HFFc6 (cell line): ENCODE measurements around the gene MAP3K9. TPM values are rescaled to one million over a fixed set of nuclear protein-coding genes. Genes with fewer than 3 reads are reported as not detected.
A peak's percentile ranks its signal among the peaks of the same experiment; 100 is the strongest.

Source experiments
- DNase-seq: peaks from one replicate; pipeline ENCODE4 v3.0.0-alpha.2; 2018
- H3K27ac Mint-ChIP-seq: 2 replicates; pipeline ENCODE4 v1.8.0; 2020; ENCODE audit warnings: mild to moderate bottlenecking, mixed read lengths
- H3K27me3 Mint-ChIP-seq: 2 replicates; pipeline ENCODE4 v1.8.0; 2021; ENCODE audit warnings: mild to moderate bottlenecking, moderate library complexity, mixed read lengths; ENCODE audit not compliant: insufficient read depth
- H3K36me3 Mint-ChIP-seq: 2 replicates; pipeline ENCODE4 v1.8.0; 2021; ENCODE audit warnings: low read depth, mixed read lengths
- H3K4me1 Mint-ChIP-seq: 2 replicates; pipeline ENCODE4 v1.8.0; 2020; ENCODE audit warnings: low read depth, mixed read lengths
- H3K4me3 Mint-ChIP-seq: 2 replicates; pipeline ENCODE4 v1.8.0; 2020; ENCODE audit warnings: mild to moderate bottlenecking, moderate library complexity, mixed read lengths
- H3K9me3 Mint-ChIP-seq: 2 replicates; pipeline ENCODE4 v1.8.0; 2020; ENCODE audit warnings: mild to moderate bottlenecking, mixed read lengths
- CTCF ChIP-seq: fragments of 200-600 bp; sonication (generic); IDR thresholded peaks from 2 replicates; pipeline ENCODE4 v1.5.0; 2021; ENCODE audit warnings: antibody characterized with exemption, mild to moderate bottlenecking
- total RNA-seq, 6 experiments: library from RNA; stranded (reverse); fragmentation: NEBNext Ultra II Directional; extraction: Animal tissue kit (Norgen Biotek cat#: 25700); gene quantifications; 2 replicates in 1 of 6; 3 replicates in 5 of 6; pipeline ENCODE4 v1.2.3, GENCODE V29; 2021

MAP3K9 gene
- total RNA-seq, 6 experiments from 2014 or later = 0.24 to 0.51 (median 0.31) TPM

DNA sequence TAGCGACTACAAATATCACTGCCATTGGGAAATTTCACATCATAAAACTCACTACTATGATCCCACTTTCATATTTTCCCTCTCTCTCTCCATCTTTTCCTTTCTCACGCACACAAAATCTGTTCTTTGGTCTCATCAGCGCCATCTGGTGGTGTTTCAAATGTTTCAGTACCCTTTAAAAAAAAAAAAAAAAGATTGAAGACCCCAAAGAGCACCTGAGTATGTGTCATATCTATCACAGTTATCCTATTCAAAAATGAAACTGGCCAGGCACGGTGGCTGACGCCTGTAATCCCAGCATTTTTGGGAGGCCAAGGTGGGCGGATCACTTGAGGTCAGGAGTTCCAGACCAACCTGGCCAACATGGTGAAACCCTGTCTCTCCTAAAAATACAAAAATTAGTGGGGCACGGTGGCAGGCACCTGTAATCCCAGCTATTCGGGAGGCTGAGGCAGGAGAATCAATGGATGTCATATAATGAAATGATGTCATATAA, 95.2 kb downstream of the MAP3K9 start:
- no peak overlapping the region for H3K4me3 Mint-ChIP-seq
- H3K36me3 Mint-ChIP-seq = no peaks in the 10 kb centered on the region
- H3K9me3 Mint-ChIP-seq = no peaks in the 10 kb centered on the region
- peak; percentile 3 for DNase-seq
- TF ChIP-seq CTCF = peak; percentile 93
- H3K4me1 Mint-ChIP-seq = peaks cover 7% of the 10 kb centered on the region
- peaks cover 37% of the 10 kb centered on the region for H3K27me3 Mint-ChIP-seq
- H3K27ac Mint-ChIP-seq = no peak overlapping the region

GRCh38 chr14:70713511-70713916, 95.8 kb downstream of the MAP3K9 start:
- no peak for TF ChIP-seq CTCF
- Mint-ChIP-seq H3K4me3 (no peak overlapping the region), H3K27me3 (peaks cover 40% of the 10 kb centered on the region), H3K9me3 (no peaks in the 10 kb centered on the region), H3K27ac (no peak overlapping the region), H3K4me1 (peaks cover 7% of the 10 kb centered on the region), H3K36me3 (no peaks in the 10 kb centered on the region)
- no peak for DNase-seq

DNA sequence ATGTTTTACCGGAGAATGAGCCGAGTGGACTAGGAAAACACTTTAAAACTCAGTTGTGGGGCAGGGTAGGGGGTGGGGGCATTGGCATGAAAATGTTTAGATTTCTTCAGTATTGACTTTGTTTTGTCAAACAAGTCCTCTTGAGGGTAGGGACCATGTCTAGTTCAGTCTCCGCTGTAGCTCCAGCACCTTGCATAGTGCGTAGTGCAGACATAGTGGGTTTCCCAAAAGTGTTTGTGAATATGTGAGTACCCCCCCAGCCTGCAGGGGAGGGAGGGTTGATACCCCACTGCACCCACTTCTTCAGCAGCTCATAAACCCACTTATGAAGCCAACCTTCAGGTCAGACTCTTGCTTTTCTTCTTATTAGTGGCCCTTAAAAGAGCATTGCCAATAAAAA, 96.2 kb downstream of the MAP3K9 start:
- H3K9me3 Mint-ChIP-seq = no peaks in the 10 kb centered on the region
- peaks cover 7% of the 10 kb centered on the region for H3K4me1 Mint-ChIP-seq
- no peak for TF ChIP-seq CTCF
- no peak overlapping the region for H3K4me3 Mint-ChIP-seq
- no peaks in the 10 kb centered on the region for H3K36me3 Mint-ChIP-seq
- no peak for DNase-seq
- H3K27ac Mint-ChIP-seq = no peak overlapping the region
- peaks cover 42% of the 10 kb centered on the region for H3K27me3 Mint-ChIP-seq

- no peak for DNase-seq
- peaks cover 34% of the 10 kb centered on the region for H3K27me3 Mint-ChIP-seq
- no peaks in the 10 kb centered on the region for H3K36me3 Mint-ChIP-seq
- no peak overlapping the region for H3K27ac Mint-ChIP-seq
- H3K4me1 Mint-ChIP-seq = peaks cover 19% of the 10 kb centered on the region
- H3K9me3 Mint-ChIP-seq = no peaks in the 10 kb centered on the region
- TF ChIP-seq CTCF = no peak
- H3K4me3 Mint-ChIP-seq = no peak overlapping the region
Measured at GRCh38 chr14:70711451-70711850, 97.9 kb downstream of the MAP3K9 start.

DNA sequence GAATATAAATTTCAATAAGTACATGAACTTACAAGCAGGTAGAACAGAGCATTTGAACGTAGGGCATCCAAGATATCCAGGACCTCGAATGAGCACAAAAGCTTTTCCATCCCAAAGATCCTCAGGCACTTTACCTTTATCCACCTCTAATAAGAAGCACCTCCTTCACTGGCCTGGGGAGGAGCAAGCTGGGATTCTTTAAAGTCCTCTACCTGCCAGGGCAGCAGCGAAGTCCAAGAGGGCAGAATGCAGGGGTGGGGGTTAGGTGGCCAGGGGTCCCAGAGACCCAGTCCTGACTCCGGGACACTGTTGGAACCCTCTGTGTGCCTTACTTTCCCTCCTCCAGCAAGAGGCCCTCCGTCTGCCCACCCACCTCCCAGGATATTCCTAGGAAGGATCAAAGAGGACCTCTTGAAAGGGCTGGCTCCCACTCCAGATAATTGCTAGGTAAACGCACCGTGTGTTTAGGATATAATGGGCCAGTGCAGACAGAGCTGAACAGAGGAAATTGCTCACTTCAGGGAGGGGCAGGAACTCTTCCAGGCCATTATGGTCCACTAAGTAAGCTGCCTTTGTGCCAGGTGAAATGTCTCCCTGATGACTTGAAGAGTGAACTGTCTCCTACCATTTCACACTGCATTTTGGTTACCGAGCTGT, 99.5 kb downstream of the MAP3K9 start:
- DNase-seq = no peak
- H3K4me1 Mint-ChIP-seq = peaks cover 25% of the 10 kb centered on the region
- H3K27me3 Mint-ChIP-seq = peaks cover 26% of the 10 kb centered on the region
- peak overlapping the region; percentile 19; the same call in 1 of the 2 replicates for H3K4me3 Mint-ChIP-seq
- H3K27ac Mint-ChIP-seq = no peak overlapping the region
- no peaks in the 10 kb centered on the region for H3K36me3 Mint-ChIP-seq
- H3K9me3 Mint-ChIP-seq = no peaks in the 10 kb centered on the region
- no peak for TF ChIP-seq CTCF
